GM23338 (cell line): ENCODE measurements around the gene RAPGEFL1. TPM values are rescaled to one million over a fixed set of nuclear protein-coding genes. Genes with fewer than 3 reads are reported as not detected.
"Not testable (repeated sequence)": the region's sequence is repeated elsewhere in the genome, so short reads cannot be mapped to it uniquely, and the experiment has no call there.

ENCODE experiments used
- ATAC-seq: fragments of 200-7000 bp; cut with Tn5 transposase; 3 replicates; pipeline ENCODE4 v1.9.1; 2020
- DNase-seq: peaks from one replicate; pipeline ENCODE4 v3.0.0-alpha.2; 2015; ENCODE audit warnings: low spot score
- H2AFZ ChIP-seq: fragments of 200-600 bp; sonication (generic); 2 replicates; pipeline ENCODE4 v1.8.0; 2016; ENCODE audit warnings: antibody characterized with exemption, mild to moderate bottlenecking, moderate library complexity
- H3F3A ChIP-seq: fragments of 200-600 bp; sonication (generic); replicated peaks from 2 replicates; pipeline ENCODE4 v1.8.0; 2017; ENCODE audit warnings: antibody characterized with exemption, mixed run types, low read depth
- H3K27ac ChIP-seq: fragments of 200-600 bp; sonication (generic); 2 replicates; pipeline ENCODE4 v1.6.1; 2016; ENCODE audit warnings: low read depth
- H3K27me3 ChIP-seq: fragments of 200-600 bp; sonication (generic); 2 replicates; pipeline ENCODE4 v1.8.0; 2016; ENCODE audit warnings: mild to moderate bottlenecking, mixed run types, moderate library complexity; ENCODE audit not compliant: insufficient read depth
- H3K36me3 ChIP-seq: fragments of 200-600 bp; sonication (generic); 2 replicates; pipeline ENCODE4 v1.8.0; 2016; ENCODE audit warnings: mild to moderate bottlenecking; ENCODE audit not compliant: insufficient read depth
- H3K4me1 ChIP-seq: fragments of 200-600 bp; sonication (generic); 2 replicates; pipeline ENCODE4 v1.8.0; 2016; ENCODE audit warnings: mild to moderate bottlenecking, moderate library complexity; ENCODE audit not compliant: insufficient read depth
- H3K4me2 ChIP-seq: fragments of 200-600 bp; sonication (generic); 2 replicates; pipeline ENCODE4 v1.7.1; 2017; ENCODE audit warnings: mixed run types
- H3K4me3 ChIP-seq: fragments of 200-600 bp; sonication (generic); 2 replicates; pipeline ENCODE4 v1.6.1; 2016; ENCODE audit warnings: mixed run types
- H3K79me2 ChIP-seq: fragments of 200-600 bp; sonication (generic); replicated peaks from 2 replicates; pipeline ENCODE4 v1.8.0; 2017; ENCODE audit warnings: mild to moderate bottlenecking; ENCODE audit not compliant: insufficient read depth
- H3K9me2 ChIP-seq: fragments of 200-600 bp; sonication (generic); 2 replicates; pipeline ENCODE4 v1.8.0; 2017; ENCODE audit not compliant: insufficient read depth
- H4K20me1 ChIP-seq: fragments of 200-600 bp; sonication (generic); replicated peaks from 2 replicates; pipeline ENCODE4 v1.8.0; 2017; ENCODE audit warnings: mild to moderate bottlenecking; ENCODE audit not compliant: insufficient read depth
- H3K27ac Mint-ChIP-seq: 2 replicates; pipeline ENCODE4 v1.8.0; 2020; ENCODE audit warnings: inconsistent platforms, mild to moderate bottlenecking, moderate library complexity, mixed read lengths
- H3K27me3 Mint-ChIP-seq: 3 replicates; pipeline ENCODE4 v1.8.0; 2022; ENCODE audit warnings: low read depth, mild to moderate bottlenecking, moderate library complexity, mixed read lengths, inconsistent platforms; ENCODE audit not compliant: insufficient read depth, poor library complexity
- H3K36me3 Mint-ChIP-seq: 3 replicates; pipeline ENCODE4 v1.8.0; 2021; ENCODE audit warnings: low read depth, mild to moderate bottlenecking, inconsistent platforms, moderate library complexity, mixed read lengths
- H3K4me1 Mint-ChIP-seq: 3 replicates; pipeline ENCODE4 v1.8.0; 2020; ENCODE audit warnings: mild to moderate bottlenecking, inconsistent platforms, mixed read lengths
- H3K4me3 Mint-ChIP-seq: 3 replicates; pipeline ENCODE4 v1.8.0; 2021; ENCODE audit warnings: moderate library complexity, mild to moderate bottlenecking, inconsistent platforms, mixed read lengths
- H3K9me3 Mint-ChIP-seq: 3 replicates; pipeline ENCODE4 v1.8.0; 2020; ENCODE audit warnings: moderate library complexity, mild to moderate bottlenecking, inconsistent platforms, mixed read lengths
- CREB1 ChIP-seq: fragments of 250-450 bp; sonication (Bioruptor Pico); IDR thresholded peaks from 2 replicates; pipeline ENCODE4 v1.5.0; 2020; ENCODE audit warnings: low read depth, mild to moderate bottlenecking, moderate library complexity
- EZH2 ChIP-seq: fragments of 200-600 bp; sonication (generic); IDR thresholded peaks from one replicate; pipeline ENCODE4 v1.8.0; 2017; ENCODE audit warnings: antibody characterized with exemption, mild to moderate bottlenecking, low read depth; ENCODE audit not compliant: unreplicated experiment
- EZH2phosphoT487 ChIP-seq: fragments of 200-600 bp; sonication (generic); IDR thresholded peaks from one replicate; pipeline ENCODE4 v1.8.1; 2018; ENCODE audit warnings: antibody characterized with exemption; ENCODE audit not compliant: unreplicated experiment
- JUNB ChIP-seq: IDR thresholded peaks from one replicate; pipeline ENCODE4 v1.6.1; 2016; ENCODE audit warnings: antibody characterized with exemption; ENCODE audit not compliant: unreplicated experiment
- NANOG ChIP-seq: IDR thresholded peaks from 2 replicates; pipeline ENCODE4 v1.6.1; 2016; ENCODE audit warnings: antibody characterized with exemption, borderline replicate concordance
- POLR2AphosphoS5 ChIP-seq: IDR thresholded peaks from 2 replicates; pipeline ENCODE4 v1.6.1; 2016; ENCODE audit warnings: antibody characterized with exemption, low read depth
- REST ChIP-seq: IDR thresholded peaks from one replicate; pipeline ENCODE4 v1.6.1; 2018; ENCODE audit warnings: antibody characterized with exemption; ENCODE audit not compliant: unreplicated experiment
- STAT1 ChIP-seq: IDR thresholded peaks from one replicate; pipeline ENCODE4 v1.6.1; 2016; ENCODE audit warnings: antibody characterized with exemption; ENCODE audit not compliant: unreplicated experiment
- ZNF114 ChIP-seq: fragments of 250-450 bp; sonication (Bioruptor Pico); IDR thresholded peaks from 2 replicates; pipeline ENCODE4 v1.5.0; 2020; ENCODE audit warnings: mild to moderate bottlenecking, moderate library complexity
- ZNF331 ChIP-seq: fragments of 250-450 bp; sonication (Bioruptor Pico); IDR thresholded peaks from 2 replicates; pipeline ENCODE4 v1.5.0; 2020; ENCODE audit warnings: low read depth, mild to moderate bottlenecking, moderate library complexity
- ZNF462 ChIP-seq: fragments of 250-450 bp; sonication (Bioruptor Pico); IDR thresholded peaks from 2 replicates; pipeline ENCODE4 v1.5.0; 2020; ENCODE audit warnings: mild to moderate bottlenecking, moderate library complexity
- polyA plus RNA-seq: library from polyadenylated mRNA; unstranded; fragments of >200 nt; fragmentation: Nextera tagmentation; extraction: Ambion mirVana; gene quantifications from 2 replicates; pipeline ENCODE4 v1.2.1, GENCODE V29; 2016
- total RNA-seq: library from RNA; depleted of rRNA; stranded (reverse); fragments of >200 nt; shearing (Covaris generic); gene quantifications from 2 replicates; pipeline ENCODE4 v1.2.3, GENCODE V29; 2014

Gene RAPGEFL1
- total and polyA plus RNA-seq, 2 experiments from 2014 or later, result 6.7 to 14.0 TPM

GRCh38 chr17:40197550-40197949, 20.3 kb downstream of the RAPGEFL1 start:
- Histone ChIP-seq H3K4me3 (no peak overlapping the region), H3K79me2 (no peaks in the 10 kb centered on the region), H3K4me2 (no peak overlapping the region), H3K27me3 (no peaks in the 10 kb centered on the region), H3K9me2 (no peaks in the 10 kb centered on the region), H2AFZ (no peak overlapping the region), H3F3A (no peaks in the 10 kb centered on the region), H3K36me3 (no peaks in the 10 kb centered on the region), H3K27ac (no peak overlapping the region), H3K4me1 (no peaks in the 10 kb centered on the region), H4K20me1 (no peaks in the 10 kb centered on the region)
- Mint-ChIP-seq H3K36me3 (peaks cover 8% of the 10 kb centered on the region; the same call in 1 of the 3 replicates), H3K9me3 (no peaks in the 10 kb centered on the region; the same call in 2 of the 3 replicates), H3K4me1 (peaks cover 13% of the 10 kb centered on the region), H3K27me3 (peaks cover 14% of the 10 kb centered on the region), H3K27ac (no peak overlapping the region), H3K4me3 (no peak overlapping the region)
- TF ChIP-seq CREB1 (no peak), ZNF462 (no peak), ZNF331 (no peak), NANOG (no peak), REST (no peak), JUNB (no peak), STAT1 (no peak), EZH2 (no peak), EZH2phosphoT487 (no peak), ZNF114 (no peak), POLR2AphosphoS5 (no peak)
- no peak for DNase-seq
- ATAC-seq, result no peak

- H3K9me2 ChIP-seq, H3K27ac ChIP-seq, H3K27me3 ChIP-seq, H3K9me3 Mint-ChIP-seq, H3F3A ChIP-seq, ATAC-seq, H3K4me1 ChIP-seq, H3K36me3 Mint-ChIP-seq, H3K27ac Mint-ChIP-seq, H3K4me2 ChIP-seq, H3K4me3 ChIP-seq, H3K36me3 ChIP-seq, H3K4me3 Mint-ChIP-seq, H3K79me2 ChIP-seq, DNase-seq, H2AFZ ChIP-seq, H4K20me1 ChIP-seq: not testable (repeated sequence)
- Mint-ChIP-seq H3K4me1 (peaks cover 10% of the 10 kb centered on the region), H3K27me3 (peaks cover 14% of the 10 kb centered on the region)
Observed at GRCh38 chr17:40197965-40198456, 20.7 kb downstream of the RAPGEFL1 start.
